Measurements from ENCODE around the gene PCNA. TPM values are rescaled to one million over a fixed set of nuclear protein-coding genes. Genes with fewer than 3 reads are reported as not detected.
A peak's percentile ranks its signal among the peaks of the same experiment; 100 is the strongest.

The PCNA gene
- total RNA-seq, 2 donors from 2014 or later = 37.0 to 75.4 TPM

GRCh38 chr20:5131502-5131901, 11.7 kb upstream of the PCNA start:
- H3K36me3 ChIP-seq = no peaks in the 10 kb centered on the region
- H3K27me3 ChIP-seq (replicated peaks; ENCODE audit: insufficient read depth) = no peaks in the 10 kb centered on the region
- no peak overlapping the region for H3K4me3 ChIP-seq
- peaks cover 6% of the 10 kb centered on the region for H3K4me1 ChIP-seq (replicated peaks)
- no peak for DNase-seq (ENCODE audit: low spot score)
- peak overlapping the region; percentile 17 to 22 for H3K27ac ChIP-seq
- intact Hi-C loops (cut with DNase I) = no loop called here
- 82% methylated on average over 5 of the region's 5 CpGs for WGBS
- H3K9me3 ChIP-seq = no peaks in the 10 kb centered on the region
- TF ChIP-seq POLR2AphosphoS5 (IDR thresholded peaks at IDR 0.05) (no peak), CTCF (IDR thresholded peaks at IDR 0.05) (no peak), POLR2A (IDR thresholded peaks at IDR 0.05) (no peak)

GRCh38 chr20:5128886-5129285, 9.1 kb upstream of the PCNA start:
- Histone ChIP-seq H3K4me3 (no peak overlapping the region), H3K9me3 (no peaks in the 10 kb centered on the region), H3K4me1 (replicated peaks) (no peaks in the 10 kb centered on the region), H3K36me3 (no peaks in the 10 kb centered on the region), H3K27ac (peak overlapping the region in 1 of 2 donors; percentile 93), H3K27me3 (replicated peaks; ENCODE audit: insufficient read depth) (no peaks in the 10 kb centered on the region)
- 63% methylated on average over 6 of the region's 6 CpGs for WGBS
- TF ChIP-seq CTCF (IDR thresholded peaks at IDR 0.05) = no peak
- TF ChIP-seq POLR2A (IDR thresholded peaks at IDR 0.05) = no peak
- TF ChIP-seq POLR2AphosphoS5 (IDR thresholded peaks at IDR 0.05) = no peak
- intact Hi-C loops (cut with DNase I) = no loop called here
- no peak for DNase-seq (ENCODE audit: low spot score)

DNA sequence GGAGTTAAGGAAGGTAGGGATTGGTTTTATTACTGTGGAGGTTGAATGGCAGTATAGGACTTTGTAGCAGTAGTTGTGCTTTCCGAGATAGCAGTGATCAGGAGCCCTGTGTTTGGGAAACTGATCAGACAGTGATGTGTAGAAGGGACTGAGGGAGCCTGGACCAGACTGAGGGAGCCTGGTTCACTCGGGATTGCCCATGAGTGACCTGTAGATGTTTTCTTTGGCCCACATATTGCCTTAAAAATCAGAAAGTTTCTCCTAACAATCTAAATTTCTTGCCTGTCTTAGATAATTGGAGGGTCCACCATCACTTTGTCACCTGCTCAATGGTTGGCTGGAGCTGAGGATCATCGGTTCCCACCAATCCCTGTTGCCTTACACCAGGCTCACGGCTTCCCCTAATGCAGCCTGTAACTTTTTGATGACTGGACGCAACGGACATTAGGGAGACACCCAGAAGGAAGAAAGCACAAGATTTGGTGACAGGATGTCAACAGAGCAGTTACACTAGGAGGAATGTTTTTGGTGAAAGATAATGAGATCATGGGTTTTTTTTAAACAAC, 8.2 kb upstream of the PCNA start:
- no peaks in the 10 kb centered on the region for H3K4me1 ChIP-seq (replicated peaks)
- TF ChIP-seq POLR2AphosphoS5 (IDR thresholded peaks at IDR 0.05) (no peak), CTCF (IDR thresholded peaks at IDR 0.05) (no peak), POLR2A (IDR thresholded peaks at IDR 0.05) (no peak)
- no peaks in the 10 kb centered on the region for H3K27me3 ChIP-seq (replicated peaks; ENCODE audit: insufficient read depth)
- 22% methylated on average over 6 of the region's 6 CpGs for WGBS
- H3K9me3 ChIP-seq = no peaks in the 10 kb centered on the region
- peak overlapping the region; percentile 93 to 94 for H3K27ac ChIP-seq
- no peaks in the 10 kb centered on the region for H3K36me3 ChIP-seq
- intact Hi-C loops (cut with DNase I) = no loop called here
- H3K4me3 ChIP-seq = peak overlapping the region; percentile 86 to 97
- no peak for DNase-seq (ENCODE audit: low spot score)

- Histone ChIP-seq H3K4me3 (peak overlapping the region; percentile 86 to 97), H3K4me1 (replicated peaks) (no peaks in the 10 kb centered on the region), H3K9me3 (no peaks in the 10 kb centered on the region), H3K27ac (peak overlapping the region; percentile 93 to 94), H3K27me3 (replicated peaks; ENCODE audit: insufficient read depth) (no peaks in the 10 kb centered on the region), H3K36me3 (no peaks in the 10 kb centered on the region)
- TF ChIP-seq POLR2A (IDR thresholded peaks at IDR 0.05) (no peak), CTCF (IDR thresholded peaks at IDR 0.05) (no peak), POLR2AphosphoS5 (IDR thresholded peaks at IDR 0.05) (no peak)
- DNase-seq (ENCODE audit: low spot score) = peak; percentile 29
- intact Hi-C loops (cut with DNase I) = no loop called here
- under 1% methylated on average over 19 of the region's 44 CpGs for WGBS
These were observed 7.6 kb upstream of the PCNA start for GRCh38 chr20:5127204-5127858.

Measured in prostate gland (tissue), 2 donors.